Measurements from ENCODE around the gene LHX3.

The LHX3 gene

GRCh38 chr9:136182850-136183422 is 22.0 kb downstream of the LHX3 start:
- Histone ChIP-seq H3K27ac (no peak overlapping the region), H3K4me3 (ENCODE audit: low read depth, low read length) (no peak overlapping the region), H3K27me3 (replicated peaks) (peaks cover 23% of the 10 kb centered on the region), H3K36me3 (replicated peaks) (no peaks in the 10 kb centered on the region)
- in situ Hi-C loops (cut with HindIII; ENCODE audit: low pct_ligation_motif_present, low sequenced_read_pairs), result no loop called here
- no peak for DNase-seq
- TF ChIP-seq, protein P1, sequence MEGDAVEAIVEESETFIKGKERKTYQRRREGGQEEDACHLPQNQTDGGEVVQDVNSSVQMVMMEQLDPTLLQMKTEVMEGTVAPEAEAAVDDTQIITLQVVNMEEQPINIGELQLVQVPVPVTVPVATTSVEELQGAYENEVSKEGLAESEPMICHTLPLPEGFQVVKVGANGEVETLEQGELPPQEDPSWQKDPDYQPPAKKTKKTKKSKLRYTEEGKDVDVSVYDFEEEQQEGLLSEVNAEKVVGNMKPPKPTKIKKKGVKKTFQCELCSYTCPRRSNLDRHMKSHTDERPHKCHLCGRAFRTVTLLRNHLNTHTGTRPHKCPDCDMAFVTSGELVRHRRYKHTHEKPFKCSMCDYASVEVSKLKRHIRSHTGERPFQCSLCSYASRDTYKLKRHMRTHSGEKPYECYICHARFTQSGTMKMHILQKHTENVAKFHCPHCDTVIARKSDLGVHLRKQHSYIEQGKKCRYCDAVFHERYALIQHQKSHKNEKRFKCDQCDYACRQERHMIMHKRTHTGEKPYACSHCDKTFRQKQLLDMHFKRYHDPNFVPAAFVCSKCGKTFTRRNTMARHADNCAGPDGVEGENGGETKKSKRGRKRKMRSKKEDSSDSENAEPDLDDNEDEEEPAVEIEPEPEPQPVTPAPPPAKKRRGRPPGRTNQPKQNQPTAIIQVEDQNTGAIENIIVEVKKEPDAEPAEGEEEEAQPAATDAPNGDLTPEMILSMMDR (IDR thresholded peaks at IDR 0.05; ENCODE audit: low read depth, low read length, missing control alignments), result no peak

GRCh38 chr9:136182420-136182787 is 22.5 kb downstream of the LHX3 start:
- no peak for DNase-seq
- TF ChIP-seq, protein P1 (IDR thresholded peaks at IDR 0.05; ENCODE audit: low read depth, low read length, missing control alignments), result no peak
- in situ Hi-C loops (cut with HindIII; ENCODE audit: low pct_ligation_motif_present, low sequenced_read_pairs), result no loop called here
- Histone ChIP-seq H3K27ac (no peak overlapping the region), H3K4me3 (ENCODE audit: low read depth, low read length) (no peak overlapping the region), H3K36me3 (replicated peaks) (no peaks in the 10 kb centered on the region), H3K27me3 (replicated peaks) (peaks cover 21% of the 10 kb centered on the region)

- no peak overlapping the region for H3K27ac ChIP-seq
- H3K36me3 ChIP-seq (replicated peaks), result no peaks in the 10 kb centered on the region
- peaks cover 21% of the 10 kb centered on the region for H3K27me3 ChIP-seq (replicated peaks)
- in situ Hi-C loops (cut with HindIII; ENCODE audit: low pct_ligation_motif_present, low sequenced_read_pairs), result no loop called here
- TF ChIP-seq, protein P1 (IDR thresholded peaks at IDR 0.05; ENCODE audit: low read depth, low read length, missing control alignments), result no peak
- DNase-seq, result no peak
- H3K4me3 ChIP-seq (ENCODE audit: low read depth, low read length), result no peak overlapping the region
Measured at GRCh38 chr9:136181784-136182419, 23.0 kb downstream of the LHX3 start.

GRCh38 chr9:136180586-136180985 is 24.3 kb downstream of the LHX3 start:
- no peak for DNase-seq
- in situ Hi-C loops (cut with HindIII; ENCODE audit: low pct_ligation_motif_present, low sequenced_read_pairs), result no loop called here
- Histone ChIP-seq H3K36me3 (replicated peaks) (no peaks in the 10 kb centered on the region), H3K4me3 (ENCODE audit: low read depth, low read length) (no peak overlapping the region), H3K27me3 (replicated peaks) (peaks cover 15% of the 10 kb centered on the region), H3K27ac (no peak overlapping the region)
- TF ChIP-seq, protein P1 (IDR thresholded peaks at IDR 0.05; ENCODE audit: low read depth, low read length, missing control alignments), result no peak

DNA sequence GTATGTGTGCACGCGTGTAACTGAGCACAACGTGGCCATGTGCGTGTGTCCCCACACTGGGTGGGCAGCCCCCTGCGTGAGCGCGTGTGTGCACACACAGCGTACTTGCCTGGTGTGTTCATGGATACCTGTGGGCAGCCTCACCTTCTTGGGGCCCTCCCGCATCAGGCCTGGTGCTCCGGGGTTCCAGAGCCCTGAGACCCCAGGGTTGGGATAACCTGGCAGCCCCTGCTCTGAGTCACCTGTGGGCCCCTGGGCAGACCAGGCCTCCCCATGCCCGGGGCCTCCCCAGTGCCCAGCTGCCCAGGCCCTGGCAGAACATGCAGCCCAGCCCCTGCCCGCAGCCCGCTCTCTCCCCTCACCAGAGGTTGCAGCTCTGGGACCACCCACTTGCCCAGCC is 25.2 kb downstream of the LHX3 start:
- H3K36me3 ChIP-seq (replicated peaks), result no peaks in the 10 kb centered on the region
- in situ Hi-C loops (cut with HindIII; ENCODE audit: low pct_ligation_motif_present, low sequenced_read_pairs), result no loop called here
- H3K4me3 ChIP-seq (ENCODE audit: low read depth, low read length), result no peak overlapping the region
- H3K27ac ChIP-seq, result no peak overlapping the region
- no peak for DNase-seq
- TF ChIP-seq, protein P1 (IDR thresholded peaks at IDR 0.05; ENCODE audit: low read depth, low read length, missing control alignments), result no peak
- H3K27me3 ChIP-seq (replicated peaks), result peaks cover 10% of the 10 kb centered on the region
